Adrenal gland (tissue), 12 donors: ENCODE data around the gene CFAP298. TPM values are rescaled to one million over a fixed set of nuclear protein-coding genes. Genes with fewer than 3 reads are reported as not detected.
"Not testable (repeated sequence)": the region's sequence is repeated elsewhere in the genome, so short reads cannot be mapped to it uniquely, and the experiment has no call there.

Experiments
- DNase-seq, 7 donors: peaks; one replicate each; pipeline ENCODE4 v3.0.0-alpha.2; 2019 to 2020
- H3K27ac ChIP-seq, 5 donors: fragments of 200-600 bp; sonication (generic) in 4 of 5; 1 replicate in 3 of 5; 2 replicates in 2 of 5; pipeline versions ENCODE4 v1.5.1 to v1.8.0; 2016 to 2020; ENCODE audit warnings: mild to moderate bottlenecking in 1 of 5
- H3K27me3 ChIP-seq: fragments of 200-600 bp; 2 replicates; pipeline ENCODE4 v1.8.0; 2021
- H3K36me3 ChIP-seq, 2 donors: fragments of 200-600 bp; replicated peaks in 1 of 2; 1 replicate in 1 of 2; 2 replicates in 1 of 2; pipeline versions ENCODE4 v1.5.1 to v1.8.0; 2018 to 2022
- H3K4me1 ChIP-seq, 2 donors: fragments of 200-600 bp; replicated peaks in 1 of 2; 1 replicate in 1 of 2; 2 replicates in 1 of 2; pipeline versions ENCODE4 v1.5.1 to v1.8.0; 2018 to 2021
- H3K4me3 ChIP-seq, 4 donors: fragments of 200-600 bp; sonication (generic) in 3 of 4; one replicate each; pipeline ENCODE4 v1.5.1; 2016 to 2018
- H3K9me3 ChIP-seq, 3 donors: fragments of 200-600 bp; sonication (generic) in 1 of 3; replicated peaks in 1 of 3; 1 replicate in 2 of 3; 2 replicates in 1 of 3; pipeline versions ENCODE4 v1.5.1 to v1.8.0; 2016 to 2021
- POLR2A ChIP-seq, 2 donors: fragments of 450-650 bp; IDR thresholded peaks; one replicate each; pipeline ENCODE4 v1.6.1; 2017; ENCODE audit warnings: antibody characterized with exemption in 2 of 2, mild to moderate bottlenecking in 2 of 2, moderate library complexity in 1 of 2
- WGBS, 4 donors: extraction: QIAGEN DNeasy Blood & Tissue Kit in 2 of 4; methylation state at CpG; one replicate each; pipeline versions ENCODE4 v1.1.5 to v1.1.7; 2013 to 2017; 5-methylcytosine and 5-hydroxymethylcytosine counted together
- intact Hi-C, 2 donors: fragments of 100-400 bp; cut with DNase I; formaldehyde crosslinking; loops; one replicate each; pipeline versions ENCODE4 v1.14.1 to v1.15.0; 2022 to 2023
- polyA plus RNA-seq, 3 donors: library from polyadenylated mRNA; stranded (reverse); fragments of 200-250 nt in 2 of 3; fragments of 350-450 nt in 1 of 3; fragmentation: Illumina TruSeq in 1 of 3; extraction: RNeasy Lipid Tissue Mini Kit (QIAGEN cat#74804) in 1 of 3; gene quantifications; one replicate each; pipeline ENCODE4 v1.2.3, GENCODE V29; 2013 to 2014
- total RNA-seq, 9 donors: library from RNA; depleted of rRNA in 4 of 9; stranded (reverse); fragments of >200 nt in 4 of 9; fragments of 120-200 nt in 1 of 9; fragmentation: NEBNext Ultra II Directional in 1 of 9; extraction: Animal tissue kit (Norgen Biotek cat#: 25700) in 1 of 9; gene quantifications; one replicate each; pipeline versions ENCODE4 v1.1.0 to v1.2.4, GENCODE V29; 2013 to 2023
- TF ChIP-seq, protein P1 (sequence below), 6 experiments: fragments of 450-650 bp in 4 of 6; fragments of 200-600 bp in 2 of 6; sonication (generic) in 1 of 6; IDR thresholded peaks; 1 replicate in 5 of 6; 2 replicates in 1 of 6; pipeline versions ENCODE4 v1.5.1 to v1.8.0; 2016 to 2021; ENCODE audit warnings: antibody characterized with exemption in 6 of 6, mild to moderate bottlenecking in 2 of 6, moderate library complexity in 1 of 6
- donor health status: healthy with polysubstance abuse.
- donor health status: Bipolar disorder and iron deficiency.
- donor health status: DM: yes; HTN: yes; CAD: no.
- donor health status: DM: no; HTN: no; CAD: no.
- donor health status: DM: no; HTN: no; CAD: no.
- donor health status: DM: yes; HTN: yes; CAD: no.

Gene CFAP298
- total and polyA plus RNA-seq, 12 donors: 20.3 to 101 (median 36.8) TPM

DNA sequence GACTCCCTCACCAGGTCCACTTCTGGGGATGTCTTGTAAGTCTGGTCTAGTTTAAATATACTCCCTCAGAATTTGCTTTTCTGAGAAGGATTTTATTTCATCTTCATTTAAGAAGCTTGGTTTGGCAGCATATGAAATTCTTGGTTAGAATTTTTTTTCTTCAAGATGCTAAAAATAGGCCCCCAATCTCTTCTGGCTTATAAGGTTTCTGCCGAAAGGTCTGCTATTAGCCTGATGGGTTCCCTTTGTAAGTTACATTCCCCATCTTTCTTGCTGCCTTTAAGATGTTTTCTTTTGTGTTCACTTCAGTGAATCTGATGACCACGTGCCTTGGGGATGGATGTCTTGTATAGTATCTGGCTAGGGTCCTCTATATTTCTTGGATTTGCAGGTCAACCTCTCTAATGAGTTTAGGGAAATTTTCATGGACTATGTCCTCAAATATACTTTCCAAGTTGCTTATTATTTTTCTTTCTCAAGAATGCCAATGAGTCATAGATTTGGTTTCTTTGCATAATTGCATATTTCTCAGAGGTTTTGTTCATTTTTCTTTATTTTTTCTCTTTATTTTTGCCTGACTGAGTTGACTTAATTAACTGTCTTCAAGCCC lies 46.2 kb downstream of the CFAP298 start:
- no peak for DNase-seq
- Histone ChIP-seq H3K4me1 (peaks cover 0 to 5% of the 10 kb centered on the region in 2 donors), H3K36me3 (no peaks in the 10 kb centered on the region), H3K4me3 (no peak overlapping the region), H3K27ac (no peak overlapping the region), H3K9me3 (peaks cover 0 to 6% (median 0%) of the 10 kb centered on the region in 3 donors), H3K27me3 (no peaks in the 10 kb centered on the region)
- TF ChIP-seq POLR2A (IDR thresholded peaks at IDR 0.05): no peak
- TF ChIP-seq, protein P1, sequence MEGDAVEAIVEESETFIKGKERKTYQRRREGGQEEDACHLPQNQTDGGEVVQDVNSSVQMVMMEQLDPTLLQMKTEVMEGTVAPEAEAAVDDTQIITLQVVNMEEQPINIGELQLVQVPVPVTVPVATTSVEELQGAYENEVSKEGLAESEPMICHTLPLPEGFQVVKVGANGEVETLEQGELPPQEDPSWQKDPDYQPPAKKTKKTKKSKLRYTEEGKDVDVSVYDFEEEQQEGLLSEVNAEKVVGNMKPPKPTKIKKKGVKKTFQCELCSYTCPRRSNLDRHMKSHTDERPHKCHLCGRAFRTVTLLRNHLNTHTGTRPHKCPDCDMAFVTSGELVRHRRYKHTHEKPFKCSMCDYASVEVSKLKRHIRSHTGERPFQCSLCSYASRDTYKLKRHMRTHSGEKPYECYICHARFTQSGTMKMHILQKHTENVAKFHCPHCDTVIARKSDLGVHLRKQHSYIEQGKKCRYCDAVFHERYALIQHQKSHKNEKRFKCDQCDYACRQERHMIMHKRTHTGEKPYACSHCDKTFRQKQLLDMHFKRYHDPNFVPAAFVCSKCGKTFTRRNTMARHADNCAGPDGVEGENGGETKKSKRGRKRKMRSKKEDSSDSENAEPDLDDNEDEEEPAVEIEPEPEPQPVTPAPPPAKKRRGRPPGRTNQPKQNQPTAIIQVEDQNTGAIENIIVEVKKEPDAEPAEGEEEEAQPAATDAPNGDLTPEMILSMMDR (IDR thresholded peaks at IDR 0.05): no peak
- intact Hi-C loops: loop anchor here in 1 of 2 donors (2.0 kb wide), 1 partner anchor 157 kb away; no protein-coding TSS in a partner anchor
- 88 to 96% (median 89%) methylated on average over 2 of the region's 2 CpGs for WGBS, 4 donors

DNA sequence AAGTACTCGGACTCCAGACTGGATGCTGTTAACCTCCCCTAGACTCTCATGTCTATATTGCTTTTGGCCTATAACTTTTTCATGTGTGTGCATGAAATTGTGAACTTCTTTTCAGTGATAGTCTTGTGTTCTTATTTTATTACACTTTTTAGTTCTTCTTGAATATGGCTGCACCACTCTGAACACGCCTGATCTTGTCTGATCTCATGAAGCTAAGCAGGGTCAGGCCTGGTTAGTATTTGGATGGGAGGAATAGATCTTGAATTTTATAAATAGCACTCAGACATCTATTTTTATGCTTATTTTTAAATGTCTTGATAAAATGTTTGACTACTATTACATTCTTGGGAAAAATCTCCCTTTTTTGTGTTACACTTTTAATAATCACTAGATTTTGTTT lies 49.3 kb downstream of the CFAP298 start:
- intact Hi-C loops: no loop called here
- Histone ChIP-seq H3K36me3 (no peaks in the 10 kb centered on the region), H3K9me3 (peaks cover 0 to 6% (median 0%) of the 10 kb centered on the region in 3 donors), H3K27ac (no peak overlapping the region), H3K27me3 (no peaks in the 10 kb centered on the region), H3K4me1 (no peaks in the 10 kb centered on the region), H3K4me3 (no peak overlapping the region)
- DNase-seq: no peak
- no peak for TF ChIP-seq POLR2A (IDR thresholded peaks at IDR 0.05)
- TF ChIP-seq, protein P1 (IDR thresholded peaks at IDR 0.05): no peak
- 93 to 95% (median 95%) methylated on average over 2 of the region's 2 CpGs for WGBS, 4 donors

DNA sequence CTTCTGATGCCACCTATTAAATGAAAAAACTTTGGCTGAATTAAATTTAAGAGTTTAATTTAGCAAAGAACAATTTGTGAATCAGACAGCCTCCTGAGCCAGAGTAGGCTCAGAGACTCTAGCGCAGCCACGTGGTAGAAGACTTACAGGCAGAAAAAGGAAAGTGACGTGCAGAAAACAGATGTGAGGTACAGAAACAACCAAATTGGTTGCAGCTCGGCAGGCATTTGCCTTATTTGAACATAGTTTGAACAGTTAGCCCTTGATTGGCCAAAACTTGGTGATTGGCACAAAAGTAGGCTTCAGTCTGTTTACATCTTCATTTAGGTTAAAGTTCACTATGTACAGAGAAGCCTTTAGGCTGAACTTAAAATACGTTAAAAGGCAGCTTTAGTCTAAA lies 49.8 kb downstream of the CFAP298 start:
- Histone ChIP-seq H3K4me3 (no peak overlapping the region), H3K27ac (no peak overlapping the region), H3K4me1 (no peaks in the 10 kb centered on the region), H3K9me3 (peaks cover 0 to 6% (median 0%) of the 10 kb centered on the region in 3 donors), H3K27me3 (no peaks in the 10 kb centered on the region), H3K36me3 (no peaks in the 10 kb centered on the region)
- intact Hi-C loops: no loop called here
- WGBS, 4 donors: 62 to 74% (median 67%) methylated on average over 5 of the region's 5 CpGs
- peak in 3 of 7 donors; percentile 25 to 74 (median 32) for DNase-seq
- TF ChIP-seq POLR2A (IDR thresholded peaks at IDR 0.05): no peak
- TF ChIP-seq, protein P1 (IDR thresholded peaks at IDR 0.05): peak in 3 of 6 experiments; percentile 24 to 30 (median 27)

DNA sequence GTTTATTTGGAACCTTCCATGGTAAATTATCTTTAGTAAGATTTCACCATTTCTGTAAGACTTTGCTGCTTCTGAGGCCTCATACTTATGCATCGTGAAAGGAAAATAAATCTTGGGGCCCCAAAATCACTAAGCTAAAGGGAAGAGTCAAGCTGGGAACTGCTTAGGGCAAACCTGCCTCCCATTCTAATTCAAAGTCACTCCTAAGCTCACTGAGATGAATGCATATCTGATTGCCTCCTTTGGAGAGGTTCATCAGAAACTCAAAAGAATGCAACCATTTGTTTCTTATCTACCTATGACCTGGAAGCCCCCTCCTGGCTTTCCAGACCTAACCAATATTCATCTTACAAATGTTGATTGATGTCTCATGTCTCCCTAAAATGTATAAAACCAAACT lies 50.7 kb downstream of the CFAP298 start:
- H3K4me1 ChIP-seq, H3K36me3 ChIP-seq, H3K27me3 ChIP-seq, H3K27ac ChIP-seq, H3K4me3 ChIP-seq, intact Hi-C loops, H3K9me3 ChIP-seq, DNase-seq: not testable (repeated sequence)
- WGBS, 4 donors: 88 to 100% (median 92%) methylated on average over 1 of the region's 1 CpG

DNA sequence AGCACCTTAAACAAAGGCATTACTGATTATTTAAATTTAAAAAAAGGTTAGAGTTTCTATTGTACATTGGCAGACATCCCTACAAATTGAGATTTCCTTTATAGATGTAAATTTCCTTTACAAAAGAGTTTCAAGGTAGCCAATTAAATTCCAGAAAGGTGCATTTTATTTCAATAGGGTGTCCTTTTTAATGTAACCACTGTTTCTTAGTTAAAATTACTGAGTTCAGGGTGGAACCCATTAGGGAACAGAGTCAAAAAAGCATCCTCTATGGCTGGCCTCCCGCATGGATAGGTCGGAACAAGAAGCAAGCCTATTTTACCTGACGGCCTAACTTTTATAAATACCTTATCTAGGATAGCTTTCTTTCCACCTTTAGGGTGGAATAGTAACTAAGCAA lies 51.3 kb downstream of the CFAP298 start:
- peaks cover 0 to 6% (median 0%) of the 10 kb centered on the region in 3 donors for H3K9me3 ChIP-seq
- no peak for DNase-seq
- WGBS, 4 donors: 94 to 95% (median 95%) methylated on average over 3 of the region's 3 CpGs
- no peak overlapping the region for H3K4me3 ChIP-seq
- no peaks in the 10 kb centered on the region for H3K4me1 ChIP-seq
- TF ChIP-seq, protein P1 (IDR thresholded peaks at IDR 0.05): no peak
- no peak for TF ChIP-seq POLR2A (IDR thresholded peaks at IDR 0.05)
- no peak overlapping the region for H3K27ac ChIP-seq
- intact Hi-C loops: no loop called here
- H3K27me3 ChIP-seq: no peaks in the 10 kb centered on the region
- H3K36me3 ChIP-seq: no peaks in the 10 kb centered on the region
